HCT116 (cell line): Measurements from ENCODE around the gene RRAD. TPM values are rescaled to one million over a fixed set of nuclear protein-coding genes. Genes with fewer than 3 reads are reported as not detected.
A peak's percentile ranks its signal among the peaks of the same experiment; 100 is the strongest.

ENCODE experiments used
- ATAC-seq: fragments of 200-7000 bp; cut with Tn5 transposase; 2 replicates; pipeline ENCODE4 v1.9.1; 2020; ENCODE audit warnings: mild to moderate bottlenecking, moderate library complexity
- BruUV-seq: library from RNA; stranded (reverse); fragments of 400-500 nt; replicated peaks from 2 replicates; lab custom pipeline; 2021; lab: Mats Ljungman, UMichigan
- CTCF ChIA-PET: fragments of 300-600 bp; sonication (Branson Sonifier 250); formaldehyde crosslinking; loops from one replicate; lab custom pipeline; 2021; ENCODE audit warnings: antibody characterized with exemption; lab: Charles Lee
- POLR2A ChIA-PET: fragments of 300-600, 350-600 bp; sonication (Branson Sonifier 250); formaldehyde crosslinking; loops from one replicate; lab custom pipeline; 2021; ENCODE audit warnings: antibody characterized with exemption; lab: Charles Lee
- RAD21 ChIA-PET, 2 experiments: fragments of 300-600 bp; sonication (Branson Sonifier 250); formaldehyde crosslinking; loops; one replicate each; lab custom pipeline; 2023; ENCODE audit warnings: low total read pairs in 2 of 2; ENCODE audit not compliant: uncharacterized antibody in 2 of 2, unreplicated experiment in 2 of 2, low non-redundant PET in 1 of 2; lab: Charles Lee
- DNase-seq: peaks from one replicate; pipeline ENCODE4 v3.0.0-alpha.2; 2010; ENCODE audit warnings: low read depth, low spot score
- H2AFZ ChIP-seq: fragments of 200-600 bp; shearing (Covaris generic), sonication (generic); 2 replicates; pipeline ENCODE4 v1.6.1; 2017; ENCODE audit warnings: low read depth, mixed run types, mixed read lengths, antibody characterized with exemption, low read length; ENCODE audit not compliant: poor library complexity, severe bottlenecking
- H3K27ac ChIP-seq: 2 replicates; pipeline ENCODE4 v1.5.1; 2012; ENCODE audit warnings: low read depth, low read length
- H3K27me3 ChIP-seq: fragments of 200-600 bp; sonication (generic); 2 replicates; pipeline ENCODE4 v1.6.1; 2016; ENCODE audit warnings: mixed run types, low read length, mixed read lengths; ENCODE audit not compliant: insufficient read depth
- H3K36me3 ChIP-seq, 2 experiments: fragments of 200-500 bp in 1 of 2; fragments of 200-600 bp in 1 of 2; sonication (Bioruptor generic) in 1 of 2; sonication (generic) in 1 of 2; 2 replicates each; pipeline versions ENCODE4 v1.5.1 to v1.6.1; 2014 to 2016; ENCODE audit warnings: low read length in 2 of 2, inconsistent platforms in 1 of 2, mixed read lengths in 1 of 2, mixed run types in 1 of 2; ENCODE audit not compliant: insufficient read depth in 2 of 2, control insufficient read depth in 1 of 2
- H3K4me1 ChIP-seq, 2 experiments: fragments of 200-600 bp in 1 of 2; sonication (generic) in 1 of 2; 2 replicates each; pipeline versions ENCODE4 v1.5.1 to v1.6.1; 2012 to 2017; ENCODE audit warnings: low read length in 2 of 2, inconsistent platforms in 1 of 2, mild to moderate bottlenecking in 1 of 2, mixed read lengths in 1 of 2, mixed run types in 1 of 2, moderate library complexity in 1 of 2; ENCODE audit not compliant: insufficient read depth in 2 of 2, control insufficient read depth in 1 of 2
- H3K4me2 ChIP-seq: fragments of 200-600 bp; sonication (generic); 2 replicates; pipeline ENCODE4 v1.6.1; 2017; ENCODE audit warnings: mixed run types, low read length, mixed read lengths
- H3K4me3 ChIP-seq, 2 experiments: fragments of 200-600 bp in 1 of 2; sonication (generic) in 1 of 2; replicated peaks in 1 of 2; 2 replicates each; pipeline ENCODE4 v1.5.1; 2011 to 2016; ENCODE audit warnings: low read length in 2 of 2, control low read depth in 1 of 2, low read depth in 1 of 2, mild to moderate bottlenecking in 1 of 2, mixed read lengths in 1 of 2, mixed run types in 1 of 2
- H3K79me2 ChIP-seq: fragments of 200-600 bp; sonication (generic); 2 replicates; pipeline ENCODE4 v1.6.1; 2017; ENCODE audit warnings: mild to moderate bottlenecking, mixed run types, low read length, moderate library complexity, mixed read lengths; ENCODE audit not compliant: insufficient read depth
- H3K9ac ChIP-seq: fragments of 200-600 bp; sonication (generic); 2 replicates; pipeline ENCODE4 v1.6.1; 2016; ENCODE audit warnings: low read length, mixed read lengths
- H3K9me2 ChIP-seq: fragments of 200-600 bp; sonication (generic), shearing (Covaris generic); 2 replicates; pipeline ENCODE4 v1.6.1; 2017; ENCODE audit warnings: mixed run types, mild to moderate bottlenecking, moderate library complexity; ENCODE audit not compliant: insufficient read depth
- H3K9me3 ChIP-seq, 2 experiments: fragments of 200-500 bp in 1 of 2; fragments of 200-600 bp in 1 of 2; sonication (Bioruptor generic) in 1 of 2; sonication (generic) in 1 of 2; 2 replicates each; pipeline ENCODE4 v1.6.1; 2014 to 2017; ENCODE audit warnings: low read length in 2 of 2, mixed read lengths in 2 of 2, inconsistent platforms in 1 of 2, low read depth in 1 of 2, mild to moderate bottlenecking in 1 of 2, mixed run types in 1 of 2, moderate library complexity in 1 of 2; ENCODE audit not compliant: control insufficient read depth in 1 of 2, insufficient read depth in 1 of 2
- H4K20me1 ChIP-seq: fragments of 200-600 bp; sonication (generic), shearing (Covaris generic); 2 replicates; pipeline ENCODE4 v1.6.1; 2017; ENCODE audit warnings: mixed run types, mild to moderate bottlenecking, moderate library complexity; ENCODE audit not compliant: insufficient read depth
- CEBPB ChIP-seq: IDR thresholded peaks from 2 replicates; pipeline ENCODE4 v1.6.1; 2012; ENCODE audit warnings: low read depth
- CTCF ChIP-seq, 3 experiments: fragments of 200-600 bp in 1 of 3; sonication (generic) in 1 of 3; IDR thresholded peaks in 2 of 3; conservative IDR thresholded peaks in 1 of 3; 2 replicates each; pipeline ENCODE4 v1.5.1; 2012 to 2017; ENCODE audit warnings: low read depth in 2 of 3, low read length in 2 of 3, antibody characterized with exemption in 1 of 3, borderline replicate concordance in 1 of 3, control low read depth in 1 of 3, mild to moderate bottlenecking in 1 of 3, mixed read lengths in 1 of 3, mixed run types in 1 of 3, moderate library complexity in 1 of 3; ENCODE audit not compliant: insufficient read depth in 1 of 3
- EGR1 ChIP-seq: IDR thresholded peaks from 2 replicates; pipeline ENCODE4 v1.6.1; 2012; ENCODE audit warnings: low read depth
- ELF1 ChIP-seq: IDR thresholded peaks from 2 replicates; pipeline ENCODE4 v1.6.1; 2012; ENCODE audit warnings: low read depth, borderline replicate concordance
- EZH2 ChIP-seq: fragments of 200-600 bp; sonication (generic); IDR thresholded peaks from 2 replicates; pipeline ENCODE4 v1.6.1; 2017; ENCODE audit warnings: antibody characterized with exemption, mixed run types
- EZH2phosphoT487 ChIP-seq: fragments of 200-600 bp; IDR thresholded peaks from 2 replicates; pipeline ENCODE4 v1.6.1; 2018; ENCODE audit warnings: antibody characterized with exemption, borderline replicate concordance
- JUND ChIP-seq: IDR thresholded peaks from 2 replicates; pipeline ENCODE4 v1.6.1; 2012
- MAX ChIP-seq: IDR thresholded peaks from 2 replicates; pipeline ENCODE4 v1.6.1; 2012
- POLR2A ChIP-seq: IDR thresholded peaks from 2 replicates; pipeline ENCODE4 v1.7.0; 2011; ENCODE audit warnings: borderline replicate concordance; ENCODE audit not compliant: insufficient read depth, insufficient read length; ENCODE audit errors: extremely low read depth
- POLR2AphosphoS5 ChIP-seq: IDR thresholded peaks from 2 replicates; pipeline ENCODE4 v1.6.1; 2011; ENCODE audit warnings: mild to moderate bottlenecking, low read depth, low read length, moderate library complexity
- REST ChIP-seq: IDR thresholded peaks from 2 replicates; pipeline ENCODE4 v1.6.1; 2012; ENCODE audit warnings: low read depth
- SIN3A ChIP-seq: IDR thresholded peaks from 2 replicates; pipeline ENCODE4 v1.6.1; 2012; ENCODE audit warnings: low read depth
- SP1 ChIP-seq: IDR thresholded peaks from 2 replicates; pipeline ENCODE4 v1.6.1; 2012; ENCODE audit warnings: low read depth
- SRF ChIP-seq: IDR thresholded peaks from 2 replicates; pipeline ENCODE4 v1.6.1; 2012; ENCODE audit warnings: low read depth
- TCF7L2 ChIP-seq: IDR thresholded peaks from 2 replicates; pipeline ENCODE4 v1.7.0; 2011; ENCODE audit warnings: borderline replicate concordance, inconsistent platforms; ENCODE audit not compliant: insufficient read depth, insufficient read length; ENCODE audit errors: extremely low read depth
- YY1 ChIP-seq: IDR thresholded peaks from 2 replicates; pipeline ENCODE4 v1.6.1; 2011; ENCODE audit warnings: low read length, low read depth, moderate library complexity, mild to moderate bottlenecking; ENCODE audit not compliant: insufficient replicate concordance; ENCODE audit errors: extremely low read depth
- ZBTB33 ChIP-seq: IDR thresholded peaks from 2 replicates; pipeline ENCODE4 v1.6.1; 2011; ENCODE audit warnings: mild to moderate bottlenecking, low read length, moderate library complexity; ENCODE audit not compliant: insufficient replicate concordance; ENCODE audit errors: extremely low read depth
- ZNF274 ChIP-seq: fragments of 200-500 bp; sonication (Bioruptor generic); IDR thresholded peaks from 2 replicates; pipeline ENCODE4 v1.6.1; 2014; ENCODE audit warnings: mild to moderate bottlenecking, low read depth, low read length, inconsistent platforms
- intact Hi-C: fragments of 100-400 bp; cut with micrococcal nuclease; formaldehyde crosslinking; loops from 2 replicates; pipeline ENCODE4 v1.10.0; 2022
- total RNA-seq: library from RNA; stranded (reverse); gene quantifications from one replicate; pipeline ENCODE4 v1.2.1, GENCODE V29; 2021; ENCODE audit not compliant: unreplicated experiment

RRAD gene
- total RNA-seq, 1 experiment from 2014 or later, result 2.2 TPM

GRCh38 chr16:66961065-66961744 lies 35.9 kb upstream of the RRAD start, which contains the start of gene CES3 (continued):
- peak; percentile 53 for TF ChIP-seq YY1

GRCh38 chr16:66960270-66960669 lies 34.9 kb upstream of the RRAD start:
- DNase-seq (no peak), ATAC-seq (no peak)
- ChIA-PET RAD21 (no interaction called here), POLR2A (no interaction called here), CTCF (interaction anchor here (1.0 to 2.6 kb wide), 23 partner anchors 8 to 554 kb away, joined by 3 to 13 read pairs (median 4); partner anchors contain the start of genes FBXL8, NOL3, PDP2 and TRADD)
- H3K4me1 ChIP-seq, result peaks cover 6 to 17% of the 10 kb centered on the region in 2 experiments
- no peak overlapping the region for H3K4me2 ChIP-seq
- no peaks in the 10 kb centered on the region for H3K79me2 ChIP-seq
- no peaks in the 10 kb centered on the region for H3K9me3 ChIP-seq
- intact Hi-C loops, result no loop called here
- no peak overlapping the region for H3K4me3 ChIP-seq
- no peaks in the 10 kb centered on the region for H3K9me2 ChIP-seq
- H3K27ac ChIP-seq, result no peak overlapping the region
- no TSS peak for BruUV-seq
- H4K20me1 ChIP-seq, result no peaks in the 10 kb centered on the region
- H2AFZ ChIP-seq, result no peak overlapping the region
- no peaks in the 10 kb centered on the region for H3K36me3 ChIP-seq
- H3K9ac ChIP-seq, result no peak overlapping the region
- H3K27me3 ChIP-seq, result no peaks in the 10 kb centered on the region
- no peak for TF ChIP-seq EGR1
- no peak for TF ChIP-seq CEBPB
- TF ChIP-seq SP1, result no peak
- TF ChIP-seq CTCF (IDR thresholded peaks at IDR 0.05 in 2 of 3, conservative IDR thresholded peaks at IDR 0.05 in 1 of 3; ENCODE audit: borderline replicate concordance in 1 of 3, insufficient read depth in 1 of 3, low read depth in 2 of 3, low read length in 2 of 3), result no peak
- no peak for TF ChIP-seq SRF
- no peak for TF ChIP-seq TCF7L2
- TF ChIP-seq REST, result no peak
- TF ChIP-seq ELF1, result no peak
- no peak for TF ChIP-seq JUND
- no peak for TF ChIP-seq POLR2AphosphoS5
- no peak for TF ChIP-seq ZBTB33
- no peak for TF ChIP-seq SIN3A
- TF ChIP-seq MAX, result no peak
- no peak for TF ChIP-seq EZH2phosphoT487
- no peak for TF ChIP-seq POLR2A
- TF ChIP-seq ZNF274, result no peak
- no peak for TF ChIP-seq EZH2
